ENCODE data around the gene PHACTR2.

Gene PHACTR2

DNA sequence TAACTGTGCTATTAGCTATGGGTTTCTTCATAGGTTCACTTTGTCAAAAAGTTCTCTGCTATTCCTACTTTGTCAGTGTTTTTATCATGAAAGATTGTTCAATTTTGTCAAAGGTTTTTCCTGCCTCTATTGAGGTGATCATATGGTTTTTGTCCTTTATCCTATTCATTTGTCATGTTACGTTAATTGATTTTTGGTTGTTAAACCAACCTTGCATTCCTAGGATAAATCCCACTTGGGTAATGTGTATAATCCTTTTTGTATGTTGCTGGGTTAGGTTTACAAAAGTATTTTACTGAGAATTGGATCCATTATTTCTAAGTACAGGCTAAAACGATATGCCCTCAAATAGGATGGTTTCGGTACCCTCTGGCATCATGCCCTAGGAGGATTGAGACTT, 5.0 kb downstream of the PHACTR2 start:
- H3K9me3 ChIP-seq (ENCODE audit: control extremely low read depth in 1 of 5, control insufficient read depth in 4 of 5, insufficient read depth in 2 of 5, low read depth in 1 of 5, low read length in 4 of 5): peaks cover 0 to 14% (median 0%) of the 10 kb centered on the region in 5 experiments
- no peaks in the 10 kb centered on the region for H3K36me3 ChIP-seq (ENCODE audit: control insufficient read depth in 4 of 4, insufficient read depth in 4 of 4, low read length in 3 of 4)
- WGBS (ENCODE audit: insufficient coverage): 100% methylated on average over 1 of the region's 3 CpGs
- H3K27ac ChIP-seq (ENCODE audit: insufficient read depth in 1 of 2, low read depth in 1 of 2, low read length in 2 of 2, poor library complexity in 1 of 2, severe bottlenecking in 2 of 2): no peak overlapping the region
- H3K4me3 ChIP-seq (ENCODE audit: control insufficient read depth in 1 of 7, extremely low read depth in 1 of 7, insufficient read depth in 4 of 7, low read depth in 2 of 7, low read length in 6 of 7): no peak overlapping the region
- H3K4me1 ChIP-seq (ENCODE audit: control extremely low read depth in 1 of 4, control insufficient read depth in 4 of 4, insufficient read depth in 4 of 4, low read length in 3 of 4): peaks cover 5 to 13% (median 10%) of the 10 kb centered on the region in 4 experiments
- CTCF ChIA-PET: no interaction called here
- no peaks in the 10 kb centered on the region for H3K27me3 ChIP-seq (replicated peaks in 2 of 5; ENCODE audit: control insufficient read depth in 4 of 5, insufficient read depth in 5 of 5, low read length in 4 of 5)
- POLR2A ChIA-PET: no interaction called here
- no peak for DNase-seq

DNA sequence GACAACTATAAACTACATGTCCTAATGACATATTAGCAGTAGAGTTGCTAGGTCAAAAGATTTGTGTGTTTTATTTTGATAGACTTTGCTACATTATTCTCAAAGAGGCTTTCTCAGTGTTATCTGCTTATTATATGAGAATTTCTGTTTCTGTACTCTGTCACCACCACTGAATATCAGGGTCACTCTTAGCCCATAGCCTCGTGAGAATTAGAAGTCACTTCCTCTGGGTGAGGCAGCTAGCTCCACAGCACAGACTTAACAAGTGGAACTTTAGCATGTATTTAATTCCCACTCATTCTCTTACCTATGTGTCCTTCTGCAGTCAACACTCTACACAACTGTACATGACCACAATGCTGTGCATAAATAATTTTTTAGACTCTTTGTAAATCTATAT, 6.7 kb downstream of the PHACTR2 start:
- ChIA-PET POLR2A (no interaction called here), CTCF (no interaction called here)
- Histone ChIP-seq H3K4me1 (ENCODE audit: control extremely low read depth in 1 of 4, control insufficient read depth in 4 of 4, insufficient read depth in 4 of 4, low read length in 3 of 4) (peaks cover 0 to 5% (median 3%) of the 10 kb centered on the region in 4 experiments), H3K27me3 (replicated peaks in 2 of 5; ENCODE audit: control insufficient read depth in 4 of 5, insufficient read depth in 5 of 5, low read length in 4 of 5) (no peaks in the 10 kb centered on the region), H3K4me3 (ENCODE audit: control insufficient read depth in 1 of 7, extremely low read depth in 1 of 7, insufficient read depth in 4 of 7, low read depth in 2 of 7, low read length in 6 of 7) (no peak overlapping the region), H3K36me3 (ENCODE audit: control insufficient read depth in 4 of 4, insufficient read depth in 4 of 4, low read length in 3 of 4) (no peaks in the 10 kb centered on the region), H3K27ac (ENCODE audit: insufficient read depth in 1 of 2, low read depth in 1 of 2, low read length in 2 of 2, poor library complexity in 1 of 2, severe bottlenecking in 2 of 2) (no peak overlapping the region), H3K9me3 (ENCODE audit: control extremely low read depth in 1 of 5, control insufficient read depth in 4 of 5, insufficient read depth in 2 of 5, low read depth in 1 of 5, low read length in 4 of 5) (peaks cover 0 to 14% (median 0%) of the 10 kb centered on the region in 5 experiments)
- 100% methylated on average over 1 of the region's 1 CpG for WGBS (ENCODE audit: insufficient coverage)
- no peak for DNase-seq

DNA sequence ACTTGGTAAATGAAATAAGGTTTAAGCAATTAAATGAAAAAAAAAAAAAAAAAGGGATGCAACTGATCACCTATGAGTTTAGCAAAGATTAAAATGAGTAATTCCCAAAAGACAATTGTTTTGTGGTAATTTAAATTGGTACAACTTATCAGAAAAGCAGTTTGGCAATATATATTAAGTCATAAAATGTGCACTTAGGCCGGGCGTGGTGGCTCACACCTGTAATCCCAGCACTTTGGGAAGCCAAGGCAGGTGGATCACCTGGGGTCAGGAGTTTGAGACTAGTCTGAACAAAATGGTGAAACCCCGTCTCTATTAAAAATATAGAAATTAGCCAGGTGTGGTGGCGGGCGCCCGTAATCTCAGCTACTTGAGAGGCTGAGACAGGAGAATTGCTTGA, 7.9 kb downstream of the PHACTR2 start:
- H3K9me3 ChIP-seq (ENCODE audit: control extremely low read depth in 1 of 5, control insufficient read depth in 4 of 5, insufficient read depth in 2 of 5, low read depth in 1 of 5, low read length in 4 of 5): peaks cover 0 to 14% (median 0%) of the 10 kb centered on the region in 5 experiments
- H3K27me3 ChIP-seq (replicated peaks in 2 of 5; ENCODE audit: control insufficient read depth in 4 of 5, insufficient read depth in 5 of 5, low read length in 4 of 5): no peaks in the 10 kb centered on the region
- CTCF ChIA-PET: no interaction called here
- no peaks in the 10 kb centered on the region for H3K36me3 ChIP-seq (ENCODE audit: control insufficient read depth in 4 of 4, insufficient read depth in 4 of 4, low read length in 3 of 4)
- no peak overlapping the region for H3K4me3 ChIP-seq (ENCODE audit: control insufficient read depth in 1 of 7, extremely low read depth in 1 of 7, insufficient read depth in 4 of 7, low read depth in 2 of 7, low read length in 6 of 7)
- H3K27ac ChIP-seq (ENCODE audit: insufficient read depth in 1 of 2, low read depth in 1 of 2, low read length in 2 of 2, poor library complexity in 1 of 2, severe bottlenecking in 2 of 2): no peak overlapping the region
- 100% methylated on average over 2 of the region's 6 CpGs for WGBS (ENCODE audit: insufficient coverage)
- POLR2A ChIA-PET: interaction anchor here (0.6 kb wide), 1 partner anchor 33 kb away, joined by 3 read pairs; no protein-coding TSS in a partner anchor
- H3K4me1 ChIP-seq (ENCODE audit: control extremely low read depth in 1 of 4, control insufficient read depth in 4 of 4, insufficient read depth in 4 of 4, low read length in 3 of 4): peaks cover 0 to 4% (median 0%) of the 10 kb centered on the region in 4 experiments
- no peak for DNase-seq

DNA sequence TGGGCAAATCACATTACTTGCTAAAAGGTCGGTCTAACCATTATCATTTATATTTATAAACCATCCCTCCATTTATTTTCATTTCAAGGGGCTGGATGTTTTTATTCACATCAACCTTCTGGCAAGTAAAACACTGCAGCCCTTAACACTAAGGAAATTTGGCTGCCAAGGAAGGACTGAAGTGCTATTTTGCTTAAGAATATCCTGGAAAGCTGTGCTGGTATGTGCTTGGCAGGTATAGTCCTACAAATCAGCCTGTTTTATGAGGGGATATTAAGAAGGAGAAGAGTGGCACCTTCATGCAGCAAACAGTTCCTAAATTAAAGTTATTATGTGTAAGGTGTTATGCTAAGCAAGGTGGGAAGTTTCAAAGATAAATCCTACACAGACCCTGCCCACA, 9.8 kb downstream of the PHACTR2 start:
- no peaks in the 10 kb centered on the region for H3K27me3 ChIP-seq (replicated peaks in 2 of 5; ENCODE audit: control insufficient read depth in 4 of 5, insufficient read depth in 5 of 5, low read length in 4 of 5)
- WGBS (ENCODE audit: insufficient coverage): 100% methylated on average over 1 of the region's 1 CpG
- ChIA-PET POLR2A (no interaction called here), CTCF (no interaction called here)
- no peak for DNase-seq
- no peak overlapping the region for H3K27ac ChIP-seq (ENCODE audit: insufficient read depth in 1 of 2, low read depth in 1 of 2, low read length in 2 of 2, poor library complexity in 1 of 2, severe bottlenecking in 2 of 2)
- H3K9me3 ChIP-seq (ENCODE audit: control extremely low read depth in 1 of 5, control insufficient read depth in 4 of 5, insufficient read depth in 2 of 5, low read depth in 1 of 5, low read length in 4 of 5): peaks cover 0 to 9% (median 0%) of the 10 kb centered on the region in 5 experiments
- H3K36me3 ChIP-seq (ENCODE audit: control insufficient read depth in 4 of 4, insufficient read depth in 4 of 4, low read length in 3 of 4): no peaks in the 10 kb centered on the region
- no peak overlapping the region for H3K4me3 ChIP-seq (ENCODE audit: control insufficient read depth in 1 of 7, extremely low read depth in 1 of 7, insufficient read depth in 4 of 7, low read depth in 2 of 7, low read length in 6 of 7)
- H3K4me1 ChIP-seq (ENCODE audit: control extremely low read depth in 1 of 4, control insufficient read depth in 4 of 4, insufficient read depth in 4 of 4, low read length in 3 of 4): peaks cover 0 to 4% (median 0%) of the 10 kb centered on the region in 4 experiments

DNA sequence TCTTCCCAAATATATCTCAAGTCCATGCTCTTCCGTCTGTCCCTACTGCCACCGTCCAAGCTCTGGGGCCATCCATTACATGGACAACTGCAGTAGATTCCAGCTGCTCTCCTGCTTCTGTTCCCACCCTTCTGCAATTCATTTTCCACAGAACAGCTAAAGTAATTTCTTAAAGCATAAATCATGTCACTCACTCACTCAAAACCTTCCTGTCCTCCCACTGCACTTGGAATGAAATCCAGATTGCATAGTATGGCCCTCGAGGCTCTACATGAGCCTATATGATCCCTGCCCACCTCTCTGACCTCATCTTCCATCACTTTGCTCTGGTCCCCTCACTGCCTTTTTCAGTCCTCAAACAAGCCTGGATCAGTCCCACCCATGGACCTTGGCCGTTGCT, 10.9 kb downstream of the PHACTR2 start:
- Histone ChIP-seq H3K36me3 (ENCODE audit: control insufficient read depth in 4 of 4, insufficient read depth in 4 of 4, low read length in 3 of 4) (no peaks in the 10 kb centered on the region), H3K4me3 (ENCODE audit: control insufficient read depth in 1 of 7, extremely low read depth in 1 of 7, insufficient read depth in 4 of 7, low read depth in 2 of 7, low read length in 6 of 7) (no peak overlapping the region), H3K27me3 (replicated peaks in 2 of 5; ENCODE audit: control insufficient read depth in 4 of 5, insufficient read depth in 5 of 5, low read length in 4 of 5) (no peaks in the 10 kb centered on the region), H3K27ac (ENCODE audit: insufficient read depth in 1 of 2, low read depth in 1 of 2, low read length in 2 of 2, poor library complexity in 1 of 2, severe bottlenecking in 2 of 2) (no peak overlapping the region), H3K4me1 (ENCODE audit: control extremely low read depth in 1 of 4, control insufficient read depth in 4 of 4, insufficient read depth in 4 of 4, low read length in 3 of 4) (peaks cover 0 to 4% (median 0%) of the 10 kb centered on the region in 4 experiments), H3K9me3 (ENCODE audit: control extremely low read depth in 1 of 5, control insufficient read depth in 4 of 5, insufficient read depth in 2 of 5, low read depth in 1 of 5, low read length in 4 of 5) (no peaks in the 10 kb centered on the region)
- WGBS (ENCODE audit: insufficient coverage): 93% methylated on average over 4 of the region's 4 CpGs
- ChIA-PET POLR2A (no interaction called here), CTCF (interaction anchor here (1.3 kb wide), 1 partner anchor 62 kb away, joined by 3 read pairs; no protein-coding TSS in a partner anchor)
- no peak for DNase-seq

DNA sequence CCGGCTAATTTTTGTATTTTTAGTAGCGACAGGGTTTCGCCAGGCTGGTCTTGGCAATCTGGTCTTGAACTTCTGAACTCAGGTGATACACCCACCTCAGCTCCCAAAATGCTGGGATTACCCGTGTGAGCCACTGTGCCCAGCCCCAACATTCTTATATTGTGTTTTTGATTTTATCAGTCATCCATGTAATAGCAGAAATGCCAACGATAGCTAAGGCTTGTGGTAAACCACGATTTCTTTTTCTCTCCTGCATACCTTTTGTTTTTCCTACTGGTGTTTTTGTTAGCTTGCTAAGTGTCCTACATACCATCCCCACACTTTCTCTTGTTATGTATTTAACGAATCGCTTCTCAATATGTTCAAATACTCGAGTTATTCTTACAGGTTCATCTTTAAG, 12.1 kb downstream of the PHACTR2 start:
- no peak for DNase-seq
- Histone ChIP-seq H3K9me3 (ENCODE audit: control extremely low read depth in 1 of 5, control insufficient read depth in 4 of 5, insufficient read depth in 2 of 5, low read depth in 1 of 5, low read length in 4 of 5) (no peaks in the 10 kb centered on the region), H3K27ac (ENCODE audit: insufficient read depth in 1 of 2, low read depth in 1 of 2, low read length in 2 of 2, poor library complexity in 1 of 2, severe bottlenecking in 2 of 2) (no peak overlapping the region), H3K27me3 (replicated peaks in 2 of 5; ENCODE audit: control insufficient read depth in 4 of 5, insufficient read depth in 5 of 5, low read length in 4 of 5) (no peaks in the 10 kb centered on the region), H3K4me3 (ENCODE audit: control insufficient read depth in 1 of 7, extremely low read depth in 1 of 7, insufficient read depth in 4 of 7, low read depth in 2 of 7, low read length in 6 of 7) (peak overlapping the region in 1 of 7 experiments; percentile 21), H3K36me3 (ENCODE audit: control insufficient read depth in 4 of 4, insufficient read depth in 4 of 4, low read length in 3 of 4) (peaks cover 0 to 2% (median 0%) of the 10 kb centered on the region in 4 experiments), H3K4me1 (ENCODE audit: control extremely low read depth in 1 of 4, control insufficient read depth in 4 of 4, insufficient read depth in 4 of 4, low read length in 3 of 4) (peaks cover 0 to 4% (median 2%) of the 10 kb centered on the region in 4 experiments)
- POLR2A ChIA-PET: no interaction called here
- 87% methylated on average over 7 of the region's 9 CpGs for WGBS (ENCODE audit: insufficient coverage)
- CTCF ChIA-PET: interaction anchor here (1.3 to 1.4 kb wide), 3 partner anchors 25 to 250 kb away, joined by 3 read pairs; no protein-coding TSS in a partner anchor

DNA sequence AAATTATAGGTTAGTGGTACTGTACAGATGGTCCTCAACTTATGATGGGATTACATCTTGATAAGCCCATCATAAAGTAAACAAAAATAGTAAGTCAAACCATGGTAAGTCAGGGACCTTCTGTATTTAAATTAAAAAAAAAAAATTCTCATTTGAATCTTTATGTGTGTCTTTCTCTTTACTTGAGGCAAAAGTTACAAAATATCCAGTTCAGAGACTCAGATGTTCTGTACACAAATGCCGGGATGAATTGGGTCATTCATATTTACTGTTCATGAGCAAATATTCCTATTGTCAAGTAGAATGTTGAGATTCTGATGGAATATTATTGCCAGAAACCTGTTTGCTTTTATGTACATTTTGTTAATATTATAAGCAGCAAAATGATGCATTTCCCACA, 13.4 kb downstream of the PHACTR2 start:
- Histone ChIP-seq H3K4me3 (ENCODE audit: control insufficient read depth in 1 of 7, extremely low read depth in 1 of 7, insufficient read depth in 4 of 7, low read depth in 2 of 7, low read length in 6 of 7) (no peak overlapping the region), H3K4me1 (ENCODE audit: control extremely low read depth in 1 of 4, control insufficient read depth in 4 of 4, insufficient read depth in 4 of 4, low read length in 3 of 4) (peaks cover 11 to 17% (median 13%) of the 10 kb centered on the region in 4 experiments), H3K9me3 (ENCODE audit: control extremely low read depth in 1 of 5, control insufficient read depth in 4 of 5, insufficient read depth in 2 of 5, low read depth in 1 of 5, low read length in 4 of 5) (no peaks in the 10 kb centered on the region), H3K27ac (ENCODE audit: insufficient read depth in 1 of 2, low read depth in 1 of 2, low read length in 2 of 2, poor library complexity in 1 of 2, severe bottlenecking in 2 of 2) (no peak overlapping the region), H3K27me3 (replicated peaks in 2 of 5; ENCODE audit: control insufficient read depth in 4 of 5, insufficient read depth in 5 of 5, low read length in 4 of 5) (no peaks in the 10 kb centered on the region), H3K36me3 (ENCODE audit: control insufficient read depth in 4 of 4, insufficient read depth in 4 of 4, low read length in 3 of 4) (peaks cover 0 to 2% (median 0%) of the 10 kb centered on the region in 4 experiments)
- WGBS (ENCODE audit: insufficient coverage): no CpG with 5 or more reads among the region's 1 CpG
- ChIA-PET CTCF (interaction anchor here (1.4 kb wide), 1 partner anchor 27 kb away, joined by 3 read pairs; no protein-coding TSS in a partner anchor), POLR2A (no interaction called here)
- DNase-seq: no peak
